Smooth muscle cell (in vitro differentiated cells): ENCODE results near the gene CRB2. TPM values are rescaled to one million over a fixed set of nuclear protein-coding genes. Genes with fewer than 3 reads are reported as not detected.

Experiments
- DNase-seq: peaks from one replicate; lab custom pipeline; 2025; ENCODE audit not compliant: unreplicated experiment; lab: John Stamatoyannopoulos, UW
- H2AFZ ChIP-seq: fragments of 200-600 bp; sonication (generic); 2 replicates; pipeline ENCODE4 v1.6.0; 2016; ENCODE audit warnings: antibody characterized with exemption, low read depth, mild to moderate bottlenecking
- H3F3A ChIP-seq: fragments of 200-600 bp; sonication (generic); 2 replicates; pipeline ENCODE4 v1.6.0; 2017; ENCODE audit warnings: antibody characterized with exemption, low read depth
- H3K27ac ChIP-seq: fragments of 200-600 bp; sonication (generic); 2 replicates; pipeline ENCODE4 v1.5.1; 2016; ENCODE audit warnings: low read depth, mild to moderate bottlenecking
- H3K27me3 ChIP-seq: fragments of 200-600 bp; sonication (generic); 2 replicates; pipeline ENCODE4 v1.6.1; 2016; ENCODE audit warnings: low read depth, mild to moderate bottlenecking
- H3K36me3 ChIP-seq: fragments of 200-600 bp; sonication (generic); 2 replicates; pipeline ENCODE4 v1.5.1; 2016; ENCODE audit warnings: low read depth
- H3K4me1 ChIP-seq: fragments of 200-600 bp; sonication (generic); 2 replicates; pipeline ENCODE4 v1.5.1; 2016; ENCODE audit warnings: low read depth
- H3K4me2 ChIP-seq: fragments of 200-600 bp; sonication (generic); 2 replicates; pipeline ENCODE4 v1.6.0; 2016; ENCODE audit warnings: mild to moderate bottlenecking
- H3K4me3 ChIP-seq: fragments of 200-600 bp; sonication (generic); 2 replicates; pipeline ENCODE4 v1.5.1; 2016; ENCODE audit warnings: mild to moderate bottlenecking
- H3K79me2 ChIP-seq: fragments of 200-600 bp; sonication (generic); 2 replicates; pipeline ENCODE4 v1.6.0; 2016; ENCODE audit warnings: low read depth, mild to moderate bottlenecking
- H3K9ac ChIP-seq: fragments of 200-600 bp; sonication (generic); 2 replicates; pipeline ENCODE4 v1.6.0; 2016; ENCODE audit warnings: low read depth
- H3K9me3 ChIP-seq: fragments of 200-600 bp; sonication (generic); replicated peaks from 2 replicates; pipeline ENCODE4 v1.5.1; 2016; ENCODE audit warnings: low read depth
- H4K20me1 ChIP-seq: fragments of 200-600 bp; sonication (generic); 2 replicates; pipeline ENCODE4 v1.6.0; 2016; ENCODE audit warnings: low read depth
- CTCF ChIP-seq: fragments of 200-600 bp; sonication (generic); IDR thresholded peaks from 2 replicates; pipeline ENCODE4 v1.5.1; 2017; ENCODE audit warnings: borderline replicate concordance, mild to moderate bottlenecking, antibody characterized with exemption; ENCODE audit not compliant: insufficient read depth, poor library complexity, severe bottlenecking
- WGBS: methylation state at CpG from one replicate; pipeline ENCODE4 v1.1.7; 2016; ENCODE audit warnings: low lambda C conversion rate; 5-methylcytosine and 5-hydroxymethylcytosine counted together
- polyA plus RNA-seq: library from polyadenylated mRNA; unstranded; fragments of >200 nt; fragmentation: Nextera tagmentation; extraction: Ambion mirVana; gene quantifications from 2 replicates; pipeline ENCODE4 v1.2.1, GENCODE V29; 2016
- total RNA-seq: library from RNA; depleted of rRNA; stranded (reverse); fragments of >200 nt; gene quantifications from 2 replicates; pipeline ENCODE4 v1.2.3, GENCODE V29; 2014

CRB2 gene
- total and polyA plus RNA-seq, 2 experiments from 2014 or later: 1.7 to 3.1 TPM

- H3F3A ChIP-seq: no peaks in the 10 kb centered on the region
- H3K9me3 ChIP-seq: no peaks in the 10 kb centered on the region
- no peak overlapping the region for H3K9ac ChIP-seq
- H3K4me2 ChIP-seq: no peak overlapping the region
- H3K27ac ChIP-seq: no peak overlapping the region
- no peaks in the 10 kb centered on the region for H4K20me1 ChIP-seq
- no peak overlapping the region for H3K4me3 ChIP-seq
- H3K36me3 ChIP-seq: no peaks in the 10 kb centered on the region
- H3K79me2 ChIP-seq: no peaks in the 10 kb centered on the region
- H3K27me3 ChIP-seq: no peaks in the 10 kb centered on the region
- no peak for DNase-seq
- no peak for TF ChIP-seq CTCF
- WGBS: 96% methylated on average over 28 of the region's 29 CpGs
- peaks cover 18% of the 10 kb centered on the region for H3K4me1 ChIP-seq
- no peak overlapping the region for H2AFZ ChIP-seq
Observed at GRCh38 chr9:123370526-123371227, 14.7 kb downstream of the CRB2 start.

GRCh38 chr9:123371228-123371584 lies 15.2 kb downstream of the CRB2 start:
- Histone ChIP-seq H3K4me1 (peaks cover 19% of the 10 kb centered on the region), H2AFZ (no peak overlapping the region), H3K36me3 (no peaks in the 10 kb centered on the region), H3K79me2 (no peaks in the 10 kb centered on the region), H3K4me2 (no peak overlapping the region), H3K9ac (no peak overlapping the region), H3K27ac (no peak overlapping the region), H3K9me3 (no peaks in the 10 kb centered on the region), H3F3A (no peaks in the 10 kb centered on the region), H3K27me3 (no peaks in the 10 kb centered on the region), H3K4me3 (no peak overlapping the region), H4K20me1 (no peaks in the 10 kb centered on the region)
- WGBS: 94% methylated on average over 18 of the region's 18 CpGs
- no peak for DNase-seq
- no peak for TF ChIP-seq CTCF

GRCh38 chr9:123371805-123372590 lies 16.0 kb downstream of the CRB2 start:
- no peaks in the 10 kb centered on the region for H3K9me3 ChIP-seq
- H4K20me1 ChIP-seq: no peaks in the 10 kb centered on the region
- 96% methylated on average over 14 of the region's 14 CpGs for WGBS
- H3K4me2 ChIP-seq: no peak overlapping the region
- H3K9ac ChIP-seq: no peak overlapping the region
- no peak for DNase-seq
- H3K27me3 ChIP-seq: no peaks in the 10 kb centered on the region
- no peak for TF ChIP-seq CTCF
- no peak overlapping the region for H3K27ac ChIP-seq
- H3K36me3 ChIP-seq: no peaks in the 10 kb centered on the region
- H3K79me2 ChIP-seq: no peaks in the 10 kb centered on the region
- H3K4me1 ChIP-seq: peaks cover 19% of the 10 kb centered on the region
- no peak overlapping the region for H2AFZ ChIP-seq
- H3K4me3 ChIP-seq: no peak overlapping the region
- peaks cover 3% of the 10 kb centered on the region for H3F3A ChIP-seq
